ENCODE data around the gene EFNB2. TPM values are rescaled to one million over a fixed set of nuclear protein-coding genes. Genes with fewer than 3 reads are reported as not detected.

Gene EFNB2
- total RNA-seq, 1 experiment from 2014 or later: 14.3 TPM

DNA sequence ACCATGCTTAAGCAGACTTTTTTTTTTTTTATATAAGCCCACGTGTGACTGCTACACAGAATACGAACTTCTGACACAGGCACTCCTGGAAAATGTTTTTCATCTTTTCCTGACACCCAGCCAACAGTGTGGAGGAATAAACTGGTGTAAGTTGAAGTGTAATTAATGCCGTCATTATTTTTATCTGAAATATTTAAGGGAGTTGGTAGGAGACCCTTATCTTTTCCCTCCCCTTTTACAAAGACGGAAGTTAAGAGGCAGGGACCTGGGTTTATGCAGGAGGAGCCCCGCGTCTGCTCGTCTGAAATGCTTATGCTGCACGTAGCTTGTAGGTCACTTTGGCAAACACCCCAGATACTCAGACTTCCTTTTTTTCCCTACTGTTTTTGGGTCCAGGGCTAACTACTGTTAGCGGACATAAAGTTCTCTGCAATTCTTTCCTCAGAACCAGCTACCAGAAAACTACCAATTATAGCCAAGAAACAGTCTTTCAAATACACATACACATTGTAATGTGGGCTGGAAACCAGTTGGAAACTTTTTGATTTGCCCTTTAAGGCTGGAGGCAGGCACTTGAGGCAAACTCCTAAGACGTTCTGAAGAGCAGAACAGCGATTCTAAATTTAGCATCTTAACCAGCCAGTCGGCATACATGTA, 50.8 kb downstream of the EFNB2 start:
- peak; percentile 52 for DNase-seq (ENCODE audit: low read depth)

DNA sequence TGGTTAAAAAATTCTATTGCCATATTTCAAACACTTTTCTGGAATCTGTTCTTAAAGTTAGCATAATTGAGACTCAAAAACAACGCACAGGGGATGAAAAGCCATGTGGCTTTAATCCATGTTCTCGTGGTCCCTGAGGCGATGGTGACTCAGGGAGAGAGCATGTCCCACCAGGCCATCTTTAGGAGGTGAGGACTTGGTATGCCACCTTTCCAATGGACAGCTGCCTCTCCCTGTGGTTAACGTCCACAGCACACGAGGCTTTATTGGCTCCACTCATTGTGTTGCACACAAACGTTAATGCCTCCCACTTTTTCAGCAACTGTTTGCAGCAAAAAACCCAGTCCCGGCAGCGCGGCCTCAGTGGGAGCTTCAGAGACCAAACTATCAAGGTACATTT, 51.4 kb downstream of the EFNB2 start:
- DNase-seq (ENCODE audit: low read depth): peak; percentile 90

DNA sequence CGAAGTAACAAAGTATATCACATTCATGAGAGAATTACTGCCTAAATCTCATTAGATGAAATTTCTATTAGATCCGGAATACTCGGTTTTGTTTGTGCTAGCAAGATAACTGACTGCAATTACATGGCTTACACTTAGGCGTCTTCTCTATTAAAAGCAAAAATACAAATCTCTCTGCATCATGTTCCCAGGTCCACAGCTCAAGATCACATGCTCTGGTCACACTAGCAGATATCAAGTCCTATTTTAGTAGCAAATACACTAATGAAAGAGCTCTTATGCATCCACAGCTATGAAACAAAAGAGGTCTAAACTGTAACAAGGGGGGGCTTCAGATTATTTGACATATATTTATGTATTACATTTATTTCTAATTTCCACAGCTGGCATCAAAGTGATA, 53.5 kb downstream of the EFNB2 start:
- no peak for DNase-seq (ENCODE audit: low read depth)

DNA sequence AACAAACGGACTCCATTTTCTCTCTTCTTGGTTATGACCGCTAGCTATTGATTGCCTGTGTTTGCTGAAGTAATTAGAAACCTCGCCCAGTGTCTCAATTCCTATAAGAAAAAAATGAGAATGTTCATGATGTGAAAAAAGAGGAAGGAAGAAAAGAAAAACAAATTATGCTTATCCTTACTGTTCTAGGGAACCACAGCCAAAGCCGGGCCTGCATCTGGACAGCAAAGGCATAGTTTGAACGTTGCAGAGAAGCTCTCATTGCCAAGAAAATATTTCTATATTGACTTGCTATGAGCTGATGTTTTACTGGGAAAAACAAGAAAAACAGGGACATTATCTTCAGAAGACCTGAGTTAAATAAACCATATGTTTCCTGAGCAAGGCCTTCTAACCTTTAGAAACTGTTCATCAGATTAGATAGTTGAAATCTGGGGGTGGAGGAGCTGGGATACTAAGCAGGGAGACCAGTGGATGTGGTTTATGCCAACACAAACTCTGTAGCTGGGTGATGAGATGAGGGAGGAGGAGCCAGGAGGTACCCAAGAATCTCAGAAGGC, 55.0 kb downstream of the EFNB2 start:
- no peak for DNase-seq (ENCODE audit: low read depth)

DNA sequence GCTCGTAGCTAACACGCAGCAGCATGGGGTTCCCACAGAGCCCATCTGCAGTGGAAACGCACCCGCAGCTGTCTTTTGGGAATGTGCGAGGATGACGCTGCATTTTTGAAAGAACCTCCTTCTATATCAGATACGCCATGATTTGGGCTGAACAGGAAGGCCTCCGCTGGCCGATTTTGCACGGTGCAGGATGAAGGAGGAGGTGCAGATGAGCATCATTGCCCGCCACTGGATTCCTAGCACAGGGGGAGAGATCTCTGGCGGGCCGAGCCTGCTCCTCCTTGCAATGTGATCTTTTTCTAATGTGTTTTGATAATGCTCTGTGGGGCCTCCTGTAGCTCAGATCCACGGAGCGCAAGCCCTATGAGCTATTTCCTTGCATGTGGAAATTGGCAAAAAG, 55.5 kb downstream of the EFNB2 start:
- DNase-seq (ENCODE audit: low read depth): no peak

DNA sequence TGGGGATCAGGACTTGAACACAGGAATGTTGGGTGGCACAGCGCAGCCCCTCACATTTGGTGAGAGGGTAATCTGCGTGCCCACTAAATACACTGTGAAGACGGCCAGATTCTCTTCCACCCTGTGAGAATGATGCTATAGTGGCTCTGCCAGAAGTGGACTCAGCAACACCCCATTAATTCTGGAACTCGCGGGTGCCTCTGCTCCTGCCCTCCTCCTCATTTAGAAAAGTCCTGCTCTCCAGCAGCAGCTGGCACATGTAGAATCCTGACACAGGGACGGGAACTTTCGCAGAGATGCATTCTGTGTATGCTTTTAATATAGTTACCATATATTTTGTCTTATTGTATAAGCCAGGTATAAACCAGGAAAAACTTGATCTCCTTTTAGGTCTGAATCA, 57.3 kb downstream of the EFNB2 start:
- DNase-seq (ENCODE audit: low read depth): no peak

DNA sequence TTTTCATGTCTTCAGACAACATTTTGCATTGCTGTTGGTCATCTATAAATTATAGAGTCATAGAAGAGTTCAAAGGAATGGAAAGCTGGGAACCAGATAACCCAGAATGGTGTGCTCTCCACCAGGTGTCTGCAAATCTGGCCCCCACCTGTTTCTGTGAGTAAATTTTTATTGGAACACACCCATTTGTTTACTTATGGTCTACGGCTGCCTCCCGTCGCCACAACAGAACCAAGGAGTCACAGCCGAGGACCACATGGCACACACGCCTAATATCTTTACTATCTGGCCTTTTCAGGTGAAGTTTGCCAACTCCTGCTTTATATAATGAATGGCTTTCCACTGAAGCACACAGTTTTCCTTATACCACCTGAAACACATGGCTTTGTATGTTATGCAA, 58.2 kb downstream of the EFNB2 start:
- no peak for DNase-seq (ENCODE audit: low read depth)

DNA sequence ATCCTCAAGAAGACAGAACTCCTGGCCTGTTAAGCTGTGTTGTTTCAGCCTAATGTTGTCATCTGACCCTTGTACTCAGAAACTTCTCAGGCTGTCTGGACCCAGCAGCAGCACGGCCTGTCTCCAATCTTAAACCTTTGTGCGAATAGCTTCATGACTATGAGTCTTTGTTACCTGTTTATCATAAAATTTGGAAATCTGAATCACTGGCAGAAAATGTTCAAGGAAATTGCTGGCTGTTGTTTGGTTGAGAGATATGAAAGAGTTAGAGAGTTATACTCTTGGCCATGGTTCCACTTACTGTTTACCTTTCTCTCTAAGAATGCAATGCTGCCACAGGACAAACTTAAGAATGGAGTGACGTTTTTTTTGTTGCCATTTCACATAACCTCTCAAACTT, 59.6 kb downstream of the EFNB2 start:
- DNase-seq (ENCODE audit: low read depth): no peak

DNA sequence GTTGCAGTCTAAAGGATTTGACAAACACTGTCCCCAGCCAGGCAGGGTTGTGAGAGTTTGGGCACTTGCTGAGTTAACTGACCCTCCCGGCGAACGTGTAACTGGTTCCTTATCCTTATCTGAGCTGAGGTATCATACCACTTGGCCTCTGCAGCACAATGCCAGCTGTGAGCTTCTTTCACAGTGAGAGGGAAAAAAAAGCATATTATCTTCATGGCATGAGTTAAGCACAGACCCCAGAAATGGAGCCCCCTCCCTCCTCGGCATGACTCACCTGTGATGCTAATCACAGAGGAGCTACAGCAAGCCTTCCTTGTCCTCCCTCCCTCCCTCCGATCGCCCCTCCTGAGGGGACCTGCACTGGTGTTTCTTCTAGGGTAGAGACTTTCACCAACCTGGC, 60.5 kb downstream of the EFNB2 start:
- DNase-seq (ENCODE audit: low read depth): no peak

DNA sequence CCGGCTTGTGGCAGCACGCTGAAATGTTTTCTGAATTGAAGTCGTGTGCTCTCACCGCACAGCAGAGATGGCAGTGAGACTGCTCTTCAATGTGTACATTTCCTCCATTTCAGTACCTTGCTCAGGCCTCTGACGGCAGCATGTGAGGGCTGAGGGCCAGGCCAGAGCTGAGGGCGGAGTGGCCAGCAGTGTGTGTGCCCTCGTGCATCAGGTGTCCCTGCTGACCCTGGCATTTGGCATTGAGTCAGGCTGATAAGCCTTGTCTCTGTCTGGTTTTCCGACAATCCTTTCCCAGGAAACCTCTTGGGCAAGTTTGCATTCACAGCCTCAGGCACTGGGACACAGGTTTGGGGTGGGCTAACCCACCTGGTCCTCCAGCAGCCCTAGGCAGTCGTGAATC, 62.3 kb downstream of the EFNB2 start:
- no peak for DNase-seq (ENCODE audit: low read depth)

DNA sequence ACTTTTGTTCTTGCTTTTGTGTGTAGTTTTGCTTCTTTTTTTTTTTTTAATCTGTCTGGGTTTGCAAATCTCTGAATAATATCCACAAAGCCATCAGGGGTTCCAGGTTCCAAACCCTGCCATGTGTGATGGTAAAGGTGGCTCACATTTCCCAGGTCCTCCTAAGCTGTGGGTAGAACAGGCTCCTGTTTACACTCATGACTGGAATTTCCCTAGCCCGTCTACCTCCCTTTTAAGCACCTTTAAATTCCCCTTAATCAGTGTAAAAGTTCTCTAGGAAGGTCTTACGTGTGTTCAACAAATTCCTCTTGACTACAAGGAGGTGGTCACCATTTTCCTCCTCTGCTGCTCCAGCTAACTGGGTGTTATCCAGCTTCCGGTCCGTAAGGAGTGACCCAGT, 62.8 kb downstream of the EFNB2 start:
- DNase-seq (ENCODE audit: low read depth): no peak

DNA sequence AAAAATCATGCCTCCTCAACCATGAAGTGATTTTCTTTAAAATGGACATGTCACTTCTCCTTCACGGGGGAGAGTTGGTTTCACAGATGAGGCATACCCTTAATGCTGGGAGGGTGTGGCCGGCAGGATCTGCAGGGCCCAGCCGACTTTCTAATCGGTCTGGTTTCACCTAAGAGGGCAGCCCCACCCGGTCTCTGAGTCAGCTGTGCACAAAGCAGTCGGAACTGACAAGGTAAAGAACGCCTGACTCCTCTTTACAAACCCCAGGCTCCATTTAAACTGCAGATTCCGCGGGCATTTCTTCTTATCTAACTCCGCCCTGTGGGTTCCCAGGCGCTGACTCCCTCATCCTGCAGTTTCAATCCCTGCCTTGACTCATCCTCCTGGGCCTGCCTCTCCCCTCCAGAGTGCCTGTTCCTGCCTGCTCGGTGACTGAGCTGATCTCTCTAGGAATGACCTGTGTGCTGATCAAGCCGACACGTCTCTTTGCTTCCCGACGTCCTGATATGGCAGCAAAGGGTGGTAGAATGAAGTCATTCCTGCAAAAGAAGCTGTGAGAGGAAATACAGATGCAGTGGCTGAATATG, 63.4 kb downstream of the EFNB2 start:
- peak; percentile 86 for DNase-seq (ENCODE audit: low read depth)

DNA sequence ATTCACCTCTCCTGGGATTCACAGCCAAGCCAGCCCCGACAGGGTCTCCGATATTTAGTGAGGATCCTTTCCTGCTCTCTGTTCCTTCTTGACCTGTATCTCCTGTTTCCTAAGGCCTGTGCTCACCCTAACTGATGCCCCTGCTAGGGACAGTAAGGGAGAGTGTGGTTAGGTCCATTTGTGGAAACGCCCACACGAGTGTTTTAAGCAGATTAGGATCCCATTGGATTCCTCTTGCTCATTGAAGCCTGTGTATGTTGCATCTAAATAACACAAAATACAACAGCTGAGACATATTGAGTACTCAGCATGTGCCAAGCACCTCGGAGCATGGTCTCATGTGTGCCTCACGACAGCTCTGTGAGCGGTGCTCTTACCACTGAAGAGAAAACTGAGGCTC, 64.9 kb downstream of the EFNB2 start:
- DNase-seq (ENCODE audit: low read depth): no peak

DNA sequence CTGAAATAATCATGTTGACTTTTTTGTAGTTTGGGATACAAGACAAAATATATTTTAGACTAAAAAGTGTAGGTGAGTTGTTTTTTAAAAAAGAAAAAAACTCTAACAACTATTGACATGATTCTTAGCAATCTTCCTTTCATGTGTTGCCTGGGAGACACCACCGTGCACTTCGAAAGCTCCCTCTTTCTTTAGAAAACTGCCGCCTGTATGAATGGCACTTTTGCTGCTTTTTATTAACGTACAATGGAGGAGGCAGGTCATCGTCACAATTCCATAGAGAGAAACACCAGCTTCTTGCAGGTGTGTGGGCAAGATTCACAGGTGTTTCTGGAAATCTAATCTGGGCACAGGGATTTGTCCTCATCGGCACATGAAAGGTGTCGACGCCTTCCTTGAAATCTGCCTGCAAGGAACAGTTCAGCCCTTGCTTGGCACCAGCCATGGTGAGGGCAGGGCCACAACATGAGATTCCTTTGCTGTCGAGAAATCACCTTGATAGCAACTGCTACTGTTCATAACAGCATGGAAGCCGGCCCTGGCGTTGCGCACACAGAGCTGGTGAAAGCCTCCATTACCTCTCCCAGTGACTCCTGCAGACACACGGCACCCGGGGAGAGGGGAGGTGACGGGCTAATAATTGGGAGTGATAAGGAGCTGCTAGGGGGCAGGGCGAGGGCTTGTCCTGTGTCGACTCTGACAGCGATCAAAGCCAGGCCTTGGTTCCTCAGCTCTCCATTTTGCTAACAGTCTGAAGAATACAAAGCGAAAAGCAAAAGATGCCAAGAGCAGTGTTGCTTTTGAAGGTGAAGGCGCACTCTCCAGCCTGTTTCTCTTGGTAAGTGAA, 66.5 kb downstream of the EFNB2 start:
- DNase-seq (ENCODE audit: low read depth): no peak

DNA sequence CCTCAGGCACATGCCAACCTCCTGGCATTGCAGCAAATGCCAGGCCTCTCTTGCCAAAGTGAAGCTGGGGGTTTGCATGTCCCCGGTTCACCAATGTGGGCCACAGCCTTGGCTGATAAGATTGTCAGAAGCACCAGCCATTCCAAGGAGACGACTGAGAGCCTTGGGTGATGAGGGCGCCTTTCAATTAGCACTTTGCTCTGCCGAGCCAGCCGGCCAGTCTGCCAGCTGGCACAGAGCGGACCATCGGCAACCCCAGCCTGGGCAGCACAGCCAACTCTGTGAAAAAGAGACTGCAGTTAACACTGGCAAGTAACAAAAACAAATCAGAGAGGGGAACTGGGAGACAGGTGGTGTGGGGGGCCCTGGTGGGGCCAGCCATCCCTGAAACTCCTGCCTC, 67.3 kb downstream of the EFNB2 start:
- no peak for DNase-seq (ENCODE audit: low read depth)

DNA sequence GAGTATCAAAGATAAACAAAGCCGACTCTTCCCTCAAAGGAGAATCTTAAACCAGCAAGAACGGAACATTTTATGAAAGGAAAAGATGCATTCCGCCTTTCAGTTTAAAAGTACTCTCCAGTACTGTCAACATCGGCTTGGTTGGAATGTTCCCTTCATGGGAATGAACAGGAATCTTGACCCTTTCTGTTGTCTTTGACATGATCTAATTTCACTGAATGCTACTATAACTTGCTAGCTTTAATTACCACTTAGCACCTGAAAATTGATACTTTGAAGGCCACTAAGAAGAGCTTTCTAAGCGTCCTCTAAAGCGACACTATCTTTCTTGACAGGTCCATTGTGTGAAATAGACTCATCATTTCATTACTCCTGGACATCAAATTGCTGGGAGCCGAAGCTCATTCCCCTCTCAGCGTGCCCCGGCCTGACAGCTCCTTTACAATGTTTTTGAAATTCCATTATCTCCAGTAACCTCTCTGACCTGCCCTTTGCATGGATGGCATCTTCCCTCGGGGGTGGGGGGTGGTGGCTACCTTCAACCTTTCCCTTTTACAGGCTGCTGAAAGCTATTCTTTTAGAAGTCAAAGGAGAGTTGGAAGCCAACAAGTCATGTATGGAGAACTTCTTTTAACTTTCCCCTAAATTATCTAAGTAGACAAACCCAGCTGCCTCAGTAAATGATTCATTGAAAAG, 67.9 kb downstream of the EFNB2 start:
- DNase-seq (ENCODE audit: low read depth): no peak

DNA sequence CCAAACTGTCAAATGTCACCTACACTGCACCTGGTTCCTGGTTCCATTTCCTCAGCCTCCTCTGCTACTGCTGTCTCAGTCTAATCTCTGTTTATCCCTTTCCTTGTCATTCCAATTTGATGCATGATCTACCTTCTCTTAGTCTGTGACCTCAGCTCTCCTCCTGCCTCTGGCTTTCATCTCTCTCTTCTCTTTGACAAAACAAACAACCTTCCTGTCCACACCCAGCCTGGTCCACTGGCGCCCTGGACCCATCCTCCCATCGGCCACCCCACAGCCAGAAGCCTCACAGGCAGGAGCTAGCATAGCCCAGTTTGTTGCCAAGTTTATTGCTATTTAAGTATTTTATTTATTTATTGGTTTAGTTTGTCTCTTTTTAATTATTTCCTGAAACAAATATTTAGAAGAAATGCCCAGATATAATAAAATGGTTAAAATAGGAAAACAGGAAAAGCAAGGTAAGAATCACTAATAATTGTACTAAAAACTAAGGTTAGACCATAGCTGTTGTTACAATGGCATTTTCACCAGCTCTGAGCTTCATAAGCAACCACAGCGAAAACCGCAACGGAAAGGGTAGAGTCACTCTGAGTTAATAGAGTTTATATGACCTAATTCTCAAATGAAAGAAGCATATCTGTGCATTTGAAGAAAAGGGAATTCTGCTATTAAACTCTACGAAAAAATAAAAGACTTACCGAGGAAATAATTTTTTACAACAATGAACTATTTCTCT, 68.6 kb downstream of the EFNB2 start:
- peak; percentile 58 for DNase-seq (ENCODE audit: low read depth)

DNA sequence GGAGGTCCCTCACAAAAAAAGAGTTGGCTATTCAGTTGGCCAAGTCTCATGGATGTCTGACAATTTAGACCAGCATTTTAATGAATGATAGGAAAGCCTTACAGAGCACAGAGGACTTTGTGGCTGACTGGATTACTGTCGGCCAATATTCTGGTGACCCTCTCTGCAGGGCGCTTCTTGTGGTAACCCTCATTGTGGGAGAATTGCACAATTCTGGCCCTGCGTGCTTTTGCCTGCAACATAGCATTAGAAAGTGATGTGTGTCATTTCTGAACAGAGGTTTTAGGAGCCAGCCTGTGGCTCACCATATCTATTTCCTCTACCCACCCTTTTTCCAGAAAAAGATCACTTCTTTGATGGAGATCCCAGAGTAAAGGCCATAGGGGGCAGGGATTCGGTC, 71.4 kb downstream of the EFNB2 start:
- DNase-seq (ENCODE audit: low read depth): peak; percentile 82

DNA sequence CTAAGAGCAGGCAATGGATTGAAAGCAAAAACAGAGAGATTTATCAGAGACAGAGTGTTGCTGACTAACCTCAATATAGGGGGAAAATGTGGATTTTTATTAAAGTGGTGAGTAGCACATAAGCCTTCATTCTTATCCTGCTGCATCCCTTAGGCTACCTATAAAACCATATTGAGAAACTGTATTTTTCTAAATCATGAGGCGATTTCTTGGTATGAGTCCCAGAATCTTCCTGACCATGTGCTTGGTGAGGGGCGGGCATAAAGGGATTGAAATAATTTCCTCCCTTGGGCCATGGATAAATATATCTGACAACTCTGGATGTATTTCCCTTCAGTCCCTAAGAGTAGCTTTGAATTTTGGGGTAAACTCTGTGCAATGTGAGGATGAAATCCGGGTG, 72.8 kb downstream of the EFNB2 start:
- DNase-seq (ENCODE audit: low read depth): no peak

DNA sequence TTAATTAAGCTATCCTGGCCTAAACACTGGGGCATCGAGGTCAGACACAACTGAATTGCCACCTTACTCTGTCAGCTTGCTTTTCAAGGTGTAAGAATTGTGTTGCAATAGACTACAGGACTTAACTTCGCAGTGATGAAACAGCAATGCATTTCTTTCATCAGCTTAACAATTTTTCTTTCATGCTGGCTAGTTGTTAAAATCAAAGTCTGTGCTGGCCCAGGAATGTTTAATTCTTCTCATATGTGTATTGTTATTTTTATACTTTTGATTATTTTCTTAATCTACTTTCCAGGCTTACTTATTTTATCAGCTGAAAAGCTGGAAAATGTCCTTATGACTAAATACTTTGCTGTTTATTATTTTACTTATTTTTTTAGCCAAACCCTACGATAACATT, 79.7 kb downstream of the EFNB2 start:
- DNase-seq (ENCODE audit: low read depth): no peak

DNA sequence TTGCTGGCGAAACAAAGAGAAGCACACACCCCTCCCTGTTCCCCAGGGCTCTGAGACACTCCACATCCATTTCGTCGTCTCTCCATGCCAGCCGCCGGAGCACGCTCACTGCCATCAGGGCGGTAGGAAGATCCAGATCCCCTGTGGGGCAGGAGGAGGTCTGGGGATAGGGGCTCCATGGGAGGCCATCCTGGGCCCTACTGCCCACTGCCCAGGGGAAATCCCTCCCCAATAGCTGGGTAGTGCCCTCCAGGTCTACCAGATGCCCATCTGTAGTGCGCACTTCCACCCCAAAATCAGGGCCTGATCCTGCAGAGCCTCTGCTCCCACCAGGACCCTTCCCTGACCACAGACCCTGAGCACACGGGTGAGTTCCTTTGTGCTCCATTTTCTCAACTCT, 80.3 kb downstream of the EFNB2 start:
- DNase-seq (ENCODE audit: low read depth): no peak

DNA sequence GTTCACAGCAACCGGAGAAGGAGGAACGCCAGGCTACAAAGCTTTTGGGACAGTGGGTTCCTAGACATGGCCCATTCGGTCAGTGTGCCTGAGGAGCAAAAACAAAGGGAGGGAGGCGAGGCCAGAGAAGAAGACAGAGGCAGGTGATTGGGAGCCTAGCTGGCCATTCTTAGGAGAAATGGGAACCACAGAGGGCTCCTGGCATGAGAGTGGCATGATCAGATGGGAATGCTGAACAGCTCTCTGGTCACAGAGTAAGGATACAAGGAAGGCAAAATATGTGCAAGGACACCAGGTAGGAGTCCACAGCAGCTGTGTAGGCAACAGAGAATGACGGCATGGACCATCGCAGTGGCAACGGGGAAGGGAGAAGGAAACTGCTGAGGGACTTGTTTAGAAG, 82.4 kb downstream of the EFNB2 start:
- no peak for DNase-seq (ENCODE audit: low read depth)

Measured in RPMI7951 (cell line).